ENCODE results near the gene NFE2L2. TPM values are rescaled to one million over a fixed set of nuclear protein-coding genes. Genes with fewer than 3 reads are reported as not detected.
A peak's percentile ranks its signal among the peaks of the same experiment; 100 is the strongest.

Gene NFE2L2
- total and polyA plus RNA-seq, 2 donors (not counting 1 experiment from before 2014, with no cell fraction given), result 16.8 to 93.6 TPM

DNA sequence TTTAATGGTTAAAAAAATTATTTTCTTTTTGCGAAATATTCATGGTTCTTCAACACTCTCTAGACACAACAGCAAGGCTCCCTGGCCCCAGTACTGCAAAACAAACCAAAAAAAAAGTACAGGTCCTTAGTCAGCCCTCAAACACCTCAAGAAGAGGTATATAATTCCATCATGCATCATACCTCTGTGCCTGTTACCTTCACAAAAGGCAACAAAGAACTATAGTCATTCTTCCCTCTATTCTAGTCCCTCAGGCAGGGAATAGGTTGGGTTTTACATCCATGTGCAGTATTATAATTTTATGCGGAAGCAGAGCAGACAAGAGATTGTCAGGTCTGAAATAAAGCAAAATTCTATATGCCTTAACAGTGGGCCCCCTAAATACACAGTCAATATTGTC is 8.5 kb downstream of the NFE2L2 start:
- H3K27me3 ChIP-seq (replicated peaks in 1 of 4; ENCODE audit: control extremely low read depth in 1 of 4, control insufficient read depth in 3 of 4, insufficient read depth in 4 of 4, low read length in 3 of 4), result no peaks in the 10 kb centered on the region
- Mint-ChIP-seq H3K9me3 (ENCODE audit: insufficient read depth) (peaks cover 2% of the 10 kb centered on the region), H3K4me3 (peak overlapping the region; percentile 29), H3K4me1 (peaks cover 83% of the 10 kb centered on the region), H3K27me3 (no peaks in the 10 kb centered on the region), H3K27ac (peak overlapping the region; percentile 61)
- H3K4me2 ChIP-seq (replicated peaks; ENCODE audit: low read depth, low read length, poor library complexity, severe bottlenecking), result no peak overlapping the region
- no CpG with 5 or more reads among the region's 2 CpGs for WGBS (ENCODE audit: insufficient coverage)
- TF ChIP-seq, protein P1, sequence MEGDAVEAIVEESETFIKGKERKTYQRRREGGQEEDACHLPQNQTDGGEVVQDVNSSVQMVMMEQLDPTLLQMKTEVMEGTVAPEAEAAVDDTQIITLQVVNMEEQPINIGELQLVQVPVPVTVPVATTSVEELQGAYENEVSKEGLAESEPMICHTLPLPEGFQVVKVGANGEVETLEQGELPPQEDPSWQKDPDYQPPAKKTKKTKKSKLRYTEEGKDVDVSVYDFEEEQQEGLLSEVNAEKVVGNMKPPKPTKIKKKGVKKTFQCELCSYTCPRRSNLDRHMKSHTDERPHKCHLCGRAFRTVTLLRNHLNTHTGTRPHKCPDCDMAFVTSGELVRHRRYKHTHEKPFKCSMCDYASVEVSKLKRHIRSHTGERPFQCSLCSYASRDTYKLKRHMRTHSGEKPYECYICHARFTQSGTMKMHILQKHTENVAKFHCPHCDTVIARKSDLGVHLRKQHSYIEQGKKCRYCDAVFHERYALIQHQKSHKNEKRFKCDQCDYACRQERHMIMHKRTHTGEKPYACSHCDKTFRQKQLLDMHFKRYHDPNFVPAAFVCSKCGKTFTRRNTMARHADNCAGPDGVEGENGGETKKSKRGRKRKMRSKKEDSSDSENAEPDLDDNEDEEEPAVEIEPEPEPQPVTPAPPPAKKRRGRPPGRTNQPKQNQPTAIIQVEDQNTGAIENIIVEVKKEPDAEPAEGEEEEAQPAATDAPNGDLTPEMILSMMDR (IDR thresholded peaks at IDR 0.05), result no peak
- no peak for TF ChIP-seq EZH2 (IDR thresholded peaks at IDR 0.05; ENCODE audit: borderline replicate concordance, insufficient read depth, low read depth, low read length, poor library complexity, severe bottlenecking)
- H3K9ac ChIP-seq (ENCODE audit: low read length), result no peak overlapping the region
- H2AFZ ChIP-seq (ENCODE audit: insufficient read depth, low read depth, low read length, poor library complexity, severe bottlenecking), result no peak overlapping the region
- peaks cover 90% of the 10 kb centered on the region for H4K20me1 ChIP-seq (ENCODE audit: control insufficient read depth, insufficient read depth, low read length, poor library complexity, severe bottlenecking)
- no peak for ATAC-seq (ENCODE audit: low read depth)
- H3K9me3 ChIP-seq (ENCODE audit: control extremely low read depth in 1 of 3, control insufficient read depth in 2 of 3, insufficient read depth in 1 of 3, low read length in 2 of 3), result peaks cover 0 to 4% (median 0%) of the 10 kb centered on the region in 3 donors
- CTCF ChIA-PET, result interaction anchor here (1.5 kb wide), 1 partner anchor 77 kb away, joined by 3 read pairs; no protein-coding TSS in a partner anchor
- peaks cover 0 to 13% of the 10 kb centered on the region in 2 experiments for H3K36me3 ChIP-seq (replicated peaks in 1 of 2; ENCODE audit: control extremely low read depth in 1 of 2, control insufficient read depth in 1 of 2, extremely low read depth in 1 of 2, insufficient read depth in 2 of 2, low read length in 1 of 2)
- intact Hi-C loops (cut with micrococcal nuclease), result no loop called here
- no peak for DNase-seq
- peaks cover 100% of the 10 kb centered on the region for H3K79me2 ChIP-seq (ENCODE audit: control insufficient read depth, insufficient read depth, low read length)
- POLR2A ChIA-PET, result no interaction called here
- no peak overlapping the region for H3K4me3 ChIP-seq (ENCODE audit: control extremely low read depth in 1 of 5, extremely low read depth in 1 of 5, insufficient read depth in 1 of 5, low read depth in 2 of 5, low read length in 4 of 5)
- no peak overlapping the region for H3K27ac ChIP-seq (ENCODE audit: low read length in 2 of 2)
- H3K4me1 ChIP-seq (ENCODE audit: control insufficient read depth in 2 of 2, insufficient read depth in 2 of 2, low read length in 2 of 2), result peaks cover 53 to 57% of the 10 kb centered on the region in 2 donors

GRCh38 chr2:177255227-177255601 is 9.3 kb downstream of the NFE2L2 start:
- H3K27me3 Mint-ChIP-seq, result no peaks in the 10 kb centered on the region
- Histone ChIP-seq H4K20me1 (ENCODE audit: control insufficient read depth, insufficient read depth, low read length, poor library complexity, severe bottlenecking) (peaks cover 90% of the 10 kb centered on the region), H3K4me3 (ENCODE audit: control extremely low read depth in 1 of 5, extremely low read depth in 1 of 5, insufficient read depth in 1 of 5, low read depth in 2 of 5, low read length in 4 of 5) (no peak overlapping the region), H3K4me1 (ENCODE audit: control insufficient read depth in 2 of 2, insufficient read depth in 2 of 2, low read length in 2 of 2) (peaks cover 50 to 51% of the 10 kb centered on the region in 2 donors), H3K9me3 (ENCODE audit: control extremely low read depth in 1 of 3, control insufficient read depth in 2 of 3, insufficient read depth in 1 of 3, low read length in 2 of 3) (peaks cover 0 to 4% (median 0%) of the 10 kb centered on the region in 3 donors), H3K27me3 (replicated peaks in 1 of 4; ENCODE audit: control extremely low read depth in 1 of 4, control insufficient read depth in 3 of 4, insufficient read depth in 4 of 4, low read length in 3 of 4) (no peaks in the 10 kb centered on the region), H3K4me2 (replicated peaks; ENCODE audit: low read depth, low read length, poor library complexity, severe bottlenecking) (no peak overlapping the region), H2AFZ (ENCODE audit: insufficient read depth, low read depth, low read length, poor library complexity, severe bottlenecking) (no peak overlapping the region), H3K36me3 (replicated peaks in 1 of 2; ENCODE audit: control extremely low read depth in 1 of 2, control insufficient read depth in 1 of 2, extremely low read depth in 1 of 2, insufficient read depth in 2 of 2, low read length in 1 of 2) (peaks cover 0 to 16% of the 10 kb centered on the region in 2 experiments), H3K9ac (ENCODE audit: low read length) (no peak overlapping the region), H3K79me2 (ENCODE audit: control insufficient read depth, insufficient read depth, low read length) (peaks cover 100% of the 10 kb centered on the region), H3K27ac (ENCODE audit: low read length in 2 of 2) (peak overlapping the region in 1 of 2 donors; percentile 27)
- ATAC-seq (ENCODE audit: low read depth), result no peak
- intact Hi-C loops (cut with micrococcal nuclease), result no loop called here
- no peak for TF ChIP-seq EZH2 (IDR thresholded peaks at IDR 0.05; ENCODE audit: borderline replicate concordance, insufficient read depth, low read depth, low read length, poor library complexity, severe bottlenecking)
- TF ChIP-seq, protein P1 (IDR thresholded peaks at IDR 0.05), result no peak
- ChIA-PET CTCF (interaction anchor here (0.8 to 1.7 kb wide), 5 partner anchors 8 to 91 kb away, joined by 3 to 13 read pairs (median 3); partner anchors contain the start of gene NFE2L2), POLR2A (no interaction called here)
- peaks cover 2% of the 10 kb centered on the region for H3K9me3 Mint-ChIP-seq (ENCODE audit: insufficient read depth)
- H3K4me3 Mint-ChIP-seq, result no peak overlapping the region
- peaks cover 86% of the 10 kb centered on the region for H3K4me1 Mint-ChIP-seq
- WGBS (ENCODE audit: insufficient coverage), result 83% methylated on average over 1 of the region's 2 CpGs
- no peak for DNase-seq
- no peak overlapping the region for H3K27ac Mint-ChIP-seq
